ENCODE measurements around the gene NUSAP1. TPM values are rescaled to one million over a fixed set of nuclear protein-coding genes. Genes with fewer than 3 reads are reported as not detected.
"Not testable (repeated sequence)": the region's sequence is repeated elsewhere in the genome, so short reads cannot be mapped to it uniquely, and the experiment has no call there.

The NUSAP1 gene, protein sequence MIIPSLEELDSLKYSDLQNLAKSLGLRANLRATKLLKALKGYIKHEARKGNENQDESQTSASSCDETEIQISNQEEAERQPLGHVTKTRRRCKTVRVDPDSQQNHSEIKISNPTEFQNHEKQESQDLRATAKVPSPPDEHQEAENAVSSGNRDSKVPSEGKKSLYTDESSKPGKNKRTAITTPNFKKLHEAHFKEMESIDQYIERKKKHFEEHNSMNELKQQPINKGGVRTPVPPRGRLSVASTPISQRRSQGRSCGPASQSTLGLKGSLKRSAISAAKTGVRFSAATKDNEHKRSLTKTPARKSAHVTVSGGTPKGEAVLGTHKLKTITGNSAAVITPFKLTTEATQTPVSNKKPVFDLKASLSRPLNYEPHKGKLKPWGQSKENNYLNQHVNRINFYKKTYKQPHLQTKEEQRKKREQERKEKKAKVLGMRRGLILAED
- 39.0 and 113 TPM in 2 replicates for total RNA-seq

DNA sequence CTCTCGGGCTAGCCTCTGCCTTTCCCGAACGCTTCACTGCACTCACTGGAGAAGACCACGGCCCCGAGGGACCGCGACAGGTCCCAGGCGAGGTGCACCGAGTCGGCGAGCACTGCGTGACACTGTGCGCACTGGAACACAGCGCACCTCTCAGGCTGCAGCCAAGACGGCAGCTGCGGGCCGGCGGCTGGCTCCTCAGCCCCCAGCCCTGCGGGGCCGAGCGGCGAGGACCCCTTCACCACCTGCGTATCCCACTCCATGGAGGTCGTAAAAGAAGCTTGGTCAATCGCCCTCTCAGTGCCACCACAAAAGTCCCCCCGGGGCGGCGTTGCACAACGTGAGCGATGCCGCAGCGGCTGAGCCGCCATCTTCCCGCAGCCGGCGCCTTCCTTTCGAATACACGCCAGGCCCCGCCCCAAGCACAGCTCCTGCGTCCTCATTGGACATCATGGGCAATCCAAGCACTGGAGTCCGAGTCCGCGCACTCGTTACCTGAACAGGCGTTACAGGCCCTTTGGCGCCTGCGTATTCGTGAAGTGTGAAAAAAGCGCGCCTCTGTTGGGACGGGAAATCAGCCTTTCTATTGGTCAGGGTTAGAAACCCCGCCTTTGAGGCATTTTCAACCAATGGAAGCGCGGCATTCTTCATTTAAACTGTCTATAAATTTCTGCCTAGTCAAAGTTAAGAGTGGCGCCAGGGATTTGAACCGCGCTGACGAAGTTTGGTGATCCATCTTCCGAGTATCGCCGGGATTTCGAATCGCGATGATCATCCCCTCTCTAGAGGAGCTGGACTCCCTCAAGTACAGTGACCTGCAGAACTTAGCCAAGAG is at the start of gene NUSAP1, which contains the start of gene OIP5:
Gene NUSAP1 (plus strand): TSS at position 688 of the 832 bp plus-strand sequence. CDS start 77 bp downstream, at position 765.
Gene OIP5 (minus strand): TSS at position 398 of the 832 bp plus-strand sequence. CDS start 30 bp downstream, at position 368.
- DNase-seq, result peak; percentile 100

DNA sequence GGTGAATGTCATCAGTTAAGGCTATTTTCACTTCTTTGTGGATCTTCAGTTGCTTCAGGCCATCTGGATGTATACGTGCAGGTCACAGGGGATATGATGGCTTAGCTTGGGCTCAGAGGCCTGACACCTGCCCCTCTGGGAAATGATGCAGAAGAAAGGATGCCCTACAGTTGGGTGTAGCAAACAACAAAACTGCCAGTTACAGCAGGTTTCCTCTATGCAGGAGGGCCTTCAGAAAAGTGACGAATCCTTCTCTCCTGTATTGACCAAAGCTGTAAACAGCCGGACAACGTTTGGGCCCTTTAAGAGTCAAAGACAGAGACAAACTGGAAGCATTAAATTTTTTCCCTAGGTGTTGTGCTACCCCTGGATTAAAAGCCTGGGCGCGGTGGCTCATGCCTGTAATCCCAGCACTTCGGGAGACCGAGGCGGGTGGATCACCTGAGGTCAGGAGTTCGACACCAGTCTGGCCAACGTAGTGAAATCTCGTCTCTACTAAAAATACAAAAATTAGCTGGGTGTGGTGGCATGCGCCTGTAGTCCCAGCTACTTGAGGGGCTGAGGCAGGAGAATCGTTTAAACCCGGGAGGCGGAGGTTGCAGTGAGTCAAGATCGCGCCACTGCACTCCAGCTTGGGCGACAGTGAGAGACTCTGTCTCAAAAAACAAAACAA is 49.6 kb upstream of the NUSAP1 start:
- DNase-seq, result not testable (repeated sequence)

DNA sequence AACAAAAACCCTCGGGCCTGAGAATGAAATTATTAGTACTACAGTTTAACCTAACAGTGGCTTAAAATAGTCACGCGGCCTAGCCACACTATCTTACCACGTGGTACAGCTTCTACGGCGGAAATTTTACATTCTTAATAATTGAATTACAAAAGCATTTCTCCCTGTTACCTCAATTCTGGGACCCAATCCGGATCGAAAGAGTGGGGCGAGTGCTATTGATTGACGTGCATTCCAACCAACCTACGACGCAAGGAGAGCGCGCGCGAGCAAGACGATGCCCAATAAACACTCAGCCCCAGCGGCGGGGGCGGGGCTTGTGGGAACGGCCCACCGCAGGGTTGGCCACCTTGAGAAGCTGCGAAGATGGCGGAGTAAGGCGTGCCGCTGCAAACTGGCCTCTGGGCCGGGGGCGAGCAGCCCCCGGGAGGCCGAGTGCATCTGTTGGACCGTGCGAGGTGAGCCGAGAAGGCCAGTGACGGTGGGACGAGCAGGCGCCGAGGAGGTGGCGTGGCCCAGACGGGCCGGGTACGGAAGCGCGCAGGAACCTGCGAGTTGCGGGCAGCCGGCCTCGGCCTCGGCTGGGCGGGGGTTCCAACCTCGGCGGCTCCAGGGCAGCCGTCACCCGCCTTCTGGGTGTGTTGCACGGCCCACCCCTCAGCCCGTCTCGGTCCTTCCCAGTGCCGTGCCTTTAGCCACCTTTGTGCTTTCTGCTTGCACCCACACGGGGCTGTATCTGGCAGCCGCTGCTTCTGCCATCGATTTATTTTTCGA is 48.8 kb upstream of the NUSAP1 start:
- peak; percentile 100 for DNase-seq

DNA sequence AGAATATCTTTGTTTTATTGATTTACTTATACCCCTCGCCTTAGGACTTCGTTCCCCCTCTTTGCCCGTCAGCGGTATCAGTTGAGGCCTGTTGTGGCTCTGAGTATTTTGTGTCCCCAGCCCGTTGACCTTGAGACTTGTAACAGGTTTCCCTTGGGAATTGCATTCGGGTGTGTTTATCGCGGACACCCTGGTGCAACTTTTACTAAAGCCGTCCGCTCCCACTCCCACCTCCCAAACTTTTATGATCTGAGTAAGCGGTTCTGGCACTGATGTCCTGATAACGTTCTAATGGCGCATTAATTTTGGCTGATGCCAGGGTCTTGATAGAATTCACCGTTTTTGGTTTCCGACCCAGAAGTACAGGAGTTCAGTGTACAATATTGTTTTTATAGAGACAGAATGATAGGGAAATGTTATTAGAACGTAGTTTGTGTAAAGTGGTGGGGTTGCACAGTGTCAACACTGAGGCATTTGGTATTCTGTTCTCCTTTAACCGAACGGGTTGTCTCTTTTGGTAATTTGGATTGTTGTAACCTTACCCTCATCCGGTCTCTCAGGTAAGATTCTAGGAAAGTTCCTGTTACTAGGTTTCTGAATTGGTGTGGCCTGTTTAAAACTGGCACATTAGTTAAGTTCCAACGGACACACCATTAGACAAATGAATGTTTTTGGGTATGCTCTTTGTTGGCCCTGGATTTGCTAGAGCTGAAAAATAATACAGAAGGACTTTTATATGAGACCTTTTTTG is 48.1 kb upstream of the NUSAP1 start:
- peak; percentile 39 for DNase-seq

DNA sequence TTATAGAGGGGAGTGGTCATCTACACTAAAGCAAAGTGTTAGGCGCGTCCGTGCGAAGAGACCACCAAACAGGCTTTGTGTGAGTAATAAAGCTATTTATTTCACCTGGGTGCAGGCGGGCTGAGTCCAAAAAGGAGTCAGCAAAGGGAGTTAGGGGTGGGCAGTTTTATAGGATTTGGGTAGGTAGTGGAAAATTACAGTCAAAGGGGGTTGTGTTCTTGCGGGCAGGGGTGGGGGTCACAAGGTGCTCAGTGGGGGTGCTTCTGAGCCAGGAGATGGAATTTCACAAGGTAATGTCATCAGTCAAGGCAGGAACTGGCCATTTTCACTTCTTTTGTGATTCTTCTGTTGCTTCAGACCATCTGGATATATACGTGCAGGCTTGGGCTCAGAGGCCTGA is 47.4 kb upstream of the NUSAP1 start:
- DNase-seq, result no peak

DNA sequence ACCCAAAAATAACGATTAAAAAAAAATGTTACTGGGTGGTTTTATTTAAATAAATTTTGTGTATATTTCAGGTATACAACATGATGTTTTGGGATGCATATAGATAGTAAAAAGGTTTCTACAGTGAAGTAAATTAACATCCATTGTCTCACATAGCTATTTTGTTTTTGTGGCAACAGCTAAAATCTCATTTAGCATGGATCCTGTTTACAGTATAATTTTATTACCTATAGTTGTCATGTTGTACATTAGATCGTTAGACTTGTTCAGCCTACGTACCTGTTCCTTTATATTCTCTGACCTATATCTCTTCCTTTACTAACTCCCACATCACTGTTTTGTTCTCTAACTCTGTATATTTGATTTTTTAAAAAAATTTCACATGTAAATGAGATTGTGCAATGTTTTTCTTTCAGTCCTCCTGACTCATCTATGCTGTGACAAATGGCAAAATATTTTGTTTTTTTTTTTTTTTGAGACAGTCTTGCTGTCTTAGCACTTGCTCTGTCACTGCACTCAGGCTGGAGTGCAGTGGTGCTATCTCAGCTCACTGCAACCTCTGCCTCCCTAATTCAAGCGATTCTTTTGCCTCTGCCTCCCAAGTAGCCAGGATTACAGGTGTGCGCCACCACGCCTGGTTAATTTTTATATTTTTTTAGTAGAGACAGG is 45.9 kb upstream of the NUSAP1 start:
- DNase-seq, result no peak

DNA sequence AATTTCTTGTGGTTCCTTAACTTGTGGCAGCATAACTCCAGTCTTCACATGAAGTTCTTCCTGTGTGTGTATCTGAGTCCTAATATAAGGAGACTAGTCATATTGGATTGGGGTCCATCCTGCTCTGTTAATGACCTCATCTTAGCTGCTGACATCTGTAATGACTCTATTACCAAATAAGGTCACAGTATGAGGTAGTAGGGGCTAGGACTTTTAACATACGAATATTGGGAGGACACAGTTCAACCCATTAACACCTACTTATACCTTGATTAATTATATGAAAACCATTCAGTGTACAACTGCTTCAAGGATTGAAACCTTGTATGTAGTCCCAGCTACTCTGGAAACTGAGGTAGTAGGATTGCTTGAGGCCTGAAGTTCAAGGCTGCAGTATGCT is 44.2 kb upstream of the NUSAP1 start:
- no peak for DNase-seq

DNA sequence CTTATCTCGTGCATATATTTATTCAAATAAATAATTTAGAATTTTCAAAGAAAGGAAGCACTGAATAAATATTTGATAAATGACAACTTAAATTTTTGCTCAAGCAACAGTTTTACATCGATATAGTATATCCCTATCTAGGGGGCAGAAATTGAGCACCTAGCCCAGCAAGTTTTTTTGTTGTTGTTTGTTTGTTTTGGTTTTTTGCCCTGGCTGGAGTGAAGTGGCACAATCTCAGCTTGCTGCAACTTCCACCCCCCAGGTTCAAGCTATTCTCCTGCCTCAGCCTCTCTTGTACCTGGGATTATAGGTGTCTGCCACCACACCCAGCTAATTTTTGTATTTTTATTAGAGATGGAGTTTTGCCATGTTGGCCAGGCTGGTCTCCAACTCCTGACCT is 42.7 kb upstream of the NUSAP1 start:
- DNase-seq, result no peak

DNA sequence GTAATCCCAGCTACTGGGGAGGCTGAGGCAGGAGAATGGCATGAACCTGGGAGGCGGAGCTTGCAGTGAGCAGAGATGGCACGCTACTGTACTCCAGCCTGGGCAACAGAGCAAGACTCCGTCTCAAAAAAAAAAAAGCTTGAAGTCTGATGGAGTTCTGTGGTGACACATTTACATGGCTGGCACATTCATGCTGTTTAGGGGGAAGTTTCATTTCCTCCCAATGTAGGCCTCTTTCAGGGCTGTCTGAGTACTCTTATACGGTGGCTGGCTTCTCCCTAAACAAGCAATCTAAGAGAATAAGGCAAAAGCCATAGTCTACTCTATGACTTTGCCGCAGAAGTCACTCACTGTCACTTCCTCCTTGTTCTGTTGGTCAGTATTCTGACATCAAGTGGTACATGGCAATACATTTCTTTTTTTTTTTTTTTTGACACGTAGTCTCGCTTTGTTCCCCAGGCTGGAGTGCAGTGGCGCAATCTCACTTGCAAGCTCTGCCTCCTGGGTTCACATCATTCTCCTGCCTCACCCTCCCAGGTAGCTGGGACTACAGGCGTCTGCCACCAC is 41.5 kb upstream of the NUSAP1 start:
- DNase-seq, result no peak

DNA sequence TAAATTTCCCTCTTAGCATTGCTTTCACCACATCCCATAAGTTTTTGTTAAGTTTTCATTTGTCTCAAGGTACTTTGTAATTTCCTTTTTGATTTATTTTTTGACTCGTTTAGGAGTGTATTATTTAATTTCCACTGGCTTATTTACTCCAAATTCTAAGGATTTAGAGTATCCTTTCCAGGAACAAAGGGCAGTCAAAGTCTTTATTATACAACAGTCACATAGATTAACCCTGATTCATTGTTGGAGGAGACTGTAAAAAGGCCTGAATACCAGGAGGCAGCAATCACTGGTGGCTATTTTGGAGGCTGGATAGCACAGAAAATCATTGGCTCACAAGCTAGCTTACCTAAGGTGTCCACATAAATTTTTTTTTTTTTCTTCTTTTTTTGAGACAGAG is 40.2 kb upstream of the NUSAP1 start:
- DNase-seq, result no peak

DNA sequence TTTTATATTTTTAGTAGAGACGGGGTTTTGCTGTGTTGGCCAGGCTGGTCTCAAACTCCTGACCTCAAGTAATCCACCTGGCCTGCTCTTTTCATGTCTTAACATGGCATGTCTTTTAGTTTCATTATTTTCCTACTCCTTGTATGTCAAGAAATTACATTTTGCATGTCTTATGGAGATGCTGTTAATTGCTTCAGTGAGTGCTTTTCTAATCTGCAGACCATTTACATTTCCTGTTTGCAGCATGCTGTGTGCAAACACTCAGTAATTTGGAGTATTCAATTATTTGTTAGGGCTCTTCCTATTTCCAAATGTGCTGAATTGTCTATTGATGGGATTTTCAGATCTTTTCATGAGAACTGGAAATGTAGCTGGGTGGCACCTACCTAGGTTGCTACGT is 31.5 kb upstream of the NUSAP1 start:
- not testable (repeated sequence) for DNase-seq

DNA sequence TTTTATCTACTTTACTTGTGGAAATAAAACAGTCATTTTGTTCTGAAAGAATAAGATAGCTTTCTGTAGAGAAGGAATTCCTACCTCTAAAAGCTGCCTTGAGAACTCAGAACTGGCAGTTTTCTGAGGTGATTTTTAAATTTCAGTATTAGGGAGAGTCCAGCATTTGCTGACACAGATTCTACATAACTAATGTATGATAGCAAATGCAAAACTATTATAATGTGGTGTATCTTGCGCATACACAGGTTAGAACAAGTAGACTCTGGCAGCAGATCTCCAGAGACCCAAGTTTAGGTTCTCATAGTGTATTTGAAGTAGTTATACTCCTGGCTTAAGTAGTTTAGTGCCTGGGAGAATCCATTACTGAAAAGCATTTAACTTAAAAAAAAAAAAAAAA is 31.1 kb upstream of the NUSAP1 start:
- no peak for DNase-seq

DNA sequence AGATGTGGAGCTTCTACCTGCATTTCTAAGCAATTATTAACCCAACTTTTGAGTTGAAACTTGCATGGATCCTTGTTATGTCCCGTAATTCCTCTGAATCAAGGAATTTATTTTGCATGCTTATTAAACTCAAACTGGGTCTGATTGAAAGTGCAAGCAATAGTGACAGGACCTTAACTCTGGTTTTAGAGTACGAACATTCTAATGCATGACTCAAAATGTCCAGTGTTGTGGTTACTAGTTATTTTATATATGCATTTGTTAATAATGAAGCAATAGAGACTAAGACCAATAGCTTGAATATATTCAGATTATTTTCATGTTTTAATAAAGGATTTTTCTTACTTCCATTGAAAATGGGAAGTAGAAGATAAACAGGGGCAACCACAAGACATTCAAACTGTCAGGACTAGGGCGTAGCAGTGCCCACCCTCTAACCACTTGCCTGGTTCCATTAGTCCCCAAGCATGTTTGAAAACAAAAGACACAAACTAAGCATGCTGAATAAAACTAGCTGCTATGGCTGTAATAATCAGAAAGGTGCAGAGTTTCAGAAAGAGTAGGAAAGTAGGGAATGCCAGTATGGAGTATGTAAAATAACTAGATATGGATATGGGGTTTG is 28.4 kb upstream of the NUSAP1 start:
- no peak for DNase-seq

DNA sequence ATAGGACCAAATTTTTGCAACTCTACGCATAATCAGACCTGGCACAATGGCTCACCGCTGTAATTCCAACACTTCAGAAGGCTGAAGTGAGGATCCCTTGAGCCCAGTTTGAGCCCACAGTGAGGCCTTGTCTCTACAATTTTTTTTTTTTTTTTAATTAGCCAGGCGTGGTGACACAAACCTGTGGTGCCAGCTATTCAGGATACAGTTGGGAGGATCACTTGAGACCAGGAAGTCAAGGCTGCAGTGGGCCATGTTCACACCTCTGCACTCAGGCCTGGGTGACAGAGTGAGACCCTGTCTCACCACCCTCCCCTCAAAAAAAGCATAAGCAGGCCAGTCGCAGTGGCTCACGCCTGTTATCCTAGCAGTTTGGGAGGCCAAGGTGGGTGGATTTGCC is 25.0 kb upstream of the NUSAP1 start:
- DNase-seq, result no peak

DNA sequence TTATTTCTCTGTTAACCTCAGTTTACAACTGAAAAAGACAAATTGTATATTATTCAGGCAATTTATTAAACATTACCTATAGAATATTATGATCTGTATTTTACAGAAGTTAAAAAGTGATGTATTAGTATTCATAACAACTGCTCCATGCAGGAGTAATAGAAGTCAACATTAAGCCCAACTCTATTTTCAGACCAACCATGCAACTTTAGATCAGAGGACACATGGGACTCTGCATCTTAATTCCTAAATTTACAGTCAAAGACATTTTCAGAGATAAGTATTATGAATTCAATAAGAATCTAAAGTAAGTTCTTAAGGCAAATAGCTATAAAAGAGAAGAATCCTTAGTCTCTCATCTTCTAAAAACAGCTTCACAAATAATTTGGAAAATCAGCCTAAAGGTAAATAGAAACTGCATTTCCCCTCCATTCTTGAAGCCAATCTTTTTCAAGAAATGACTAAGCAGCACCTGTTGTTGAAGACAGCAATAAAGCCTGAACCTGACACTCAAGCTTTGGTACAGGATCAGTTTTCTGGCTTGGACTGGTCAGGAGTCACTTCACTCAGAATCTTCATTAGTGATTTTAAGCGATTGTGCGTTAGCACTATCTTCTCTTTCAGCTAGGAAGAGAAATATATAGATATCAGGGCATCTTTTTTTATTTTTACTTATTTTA is 23.3 kb upstream of the NUSAP1 start:
- DNase-seq, result no peak

DNA sequence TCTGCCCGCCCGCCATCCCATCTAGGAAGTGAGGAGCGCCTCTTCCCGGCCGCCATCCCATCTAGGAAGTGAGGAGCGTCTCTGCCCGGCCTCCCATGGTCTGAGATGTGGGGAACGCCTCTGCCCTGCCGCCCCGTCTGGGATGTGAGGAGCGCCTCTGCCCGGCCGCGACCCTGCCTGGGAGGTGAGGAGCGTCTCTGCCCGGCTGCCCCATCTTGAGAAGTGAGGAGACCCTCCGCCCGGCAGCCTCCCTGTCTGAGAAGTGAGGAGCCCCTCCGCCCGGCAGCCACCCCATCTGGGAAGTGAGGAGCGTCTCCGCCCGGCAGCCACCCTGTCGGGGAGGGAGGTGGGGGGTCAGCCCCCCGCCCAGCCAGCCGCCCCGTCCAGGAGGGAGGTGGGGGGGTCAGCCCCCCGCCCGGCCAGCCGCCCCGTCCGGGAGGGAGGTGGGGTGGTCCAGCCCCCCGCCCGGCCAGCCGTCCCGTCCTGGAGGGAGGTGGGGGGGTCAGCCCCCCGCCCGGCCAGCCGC is 11.8 kb upstream of the NUSAP1 start:
- DNase-seq, result not testable (repeated sequence)

DNA sequence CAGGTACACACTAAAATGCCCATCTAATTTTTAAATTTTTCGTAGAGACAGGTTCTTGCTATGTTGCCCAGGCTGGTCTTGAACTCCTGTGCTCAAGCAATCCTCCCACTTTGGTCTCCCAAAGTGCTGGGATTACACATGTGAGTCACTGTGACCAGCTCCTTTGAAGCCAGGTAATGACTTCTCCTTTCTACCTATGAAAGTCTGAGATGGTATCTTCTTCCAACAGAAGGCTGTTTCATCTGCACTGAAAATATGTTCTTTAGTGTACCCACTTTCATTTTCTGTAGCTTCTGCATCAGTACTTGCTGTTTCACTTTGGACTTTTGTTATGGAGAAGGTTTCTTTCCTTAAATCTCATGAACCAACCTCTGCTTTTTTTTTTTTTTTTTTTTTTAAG is 9.1 kb upstream of the NUSAP1 start:
- DNase-seq, result no peak

DNA sequence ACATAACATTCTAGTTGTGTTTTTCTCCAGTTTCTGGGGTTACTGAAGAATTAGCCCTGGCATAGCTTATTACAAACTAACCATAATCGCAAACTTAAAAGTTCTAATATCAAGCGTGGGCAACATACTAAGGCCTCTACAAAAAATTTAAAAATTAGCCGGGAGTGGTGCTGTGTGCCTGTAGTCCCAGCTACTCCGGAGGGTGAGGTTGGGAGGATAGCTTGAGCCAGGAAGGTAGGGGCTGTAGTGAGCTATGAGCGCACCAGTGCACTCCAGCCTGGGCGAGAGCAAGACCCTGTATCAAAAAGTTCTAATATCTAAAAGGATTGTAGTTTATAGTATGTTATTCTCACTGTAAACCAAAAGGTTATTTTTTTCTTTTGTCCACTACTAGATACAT is 1.4 kb upstream of the NUSAP1 start:
- no peak for DNase-seq

DNA sequence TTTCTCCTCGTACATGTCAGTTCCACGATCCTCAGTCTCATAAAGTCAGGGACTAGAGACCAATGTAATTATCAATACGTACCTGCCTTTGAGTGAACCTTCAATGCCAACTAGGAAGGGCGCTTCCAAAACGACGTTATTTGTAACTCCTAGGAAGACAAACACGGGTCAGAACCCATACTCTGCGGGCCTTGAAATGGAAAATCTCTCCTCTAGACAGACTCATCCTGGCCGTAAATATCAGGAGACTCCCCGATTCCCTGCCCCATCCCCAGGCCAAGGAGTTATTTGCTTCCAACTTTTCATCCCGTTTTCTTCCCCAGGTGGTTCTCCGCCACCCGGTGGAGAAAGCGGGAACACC is 868 bp upstream of the NUSAP1 start:
- DNase-seq, result peak; percentile 74

All from dermis blood vessel endothelial cell (primary cell).